GM21515 (cell line): ENCODE measurements around the gene NAGPA.
A peak's percentile ranks its signal among the peaks of the same experiment; 100 is the strongest.
"Not testable (repeated sequence)": the region's sequence is repeated elsewhere in the genome, so short reads cannot be mapped to it uniquely, and the experiment has no call there.

Experiments used
- ATAC-seq: cut with Tn5 transposase; IDR thresholded peaks from one replicate; pipeline ENCODE4 v1.9.1; 2021; ENCODE audit not compliant: unreplicated experiment

NAGPA gene

GRCh38 chr16:5033256-5034166 lies at the start of gene NAGPA:
NAGPA (minus strand) TSS chr16:5033935; CDS start chr16:5033914, 21 bp downstream.
- peak; percentile 85 for ATAC-seq

GRCh38 chr16:5080996-5081395 lies 47.3 kb upstream of the NAGPA start:
- not testable (repeated sequence) for ATAC-seq

GRCh38 chr16:5080461-5080860 lies 46.7 kb upstream of the NAGPA start:
- ATAC-seq, result not testable (repeated sequence)

GRCh38 chr16:5078626-5079025 lies 44.9 kb upstream of the NAGPA start:
- no peak for ATAC-seq

GRCh38 chr16:5077304-5077703 lies 43.6 kb upstream of the NAGPA start:
- ATAC-seq, result no peak

GRCh38 chr16:5075637-5076036 lies 41.9 kb upstream of the NAGPA start:
- no peak for ATAC-seq

GRCh38 chr16:5073771-5074170 lies 40.0 kb upstream of the NAGPA start:
- not testable (repeated sequence) for ATAC-seq

- ATAC-seq, result no peak
Observed at GRCh38 chr16:5073279-5073629, 39.5 kb upstream of the NAGPA start.

GRCh38 chr16:5072334-5073278 lies 38.9 kb upstream of the NAGPA start:
- ATAC-seq, result no peak

GRCh38 chr16:5071681-5072333 lies 38.1 kb upstream of the NAGPA start, which contains the start of gene ALG1:
ALG1 (plus strand) TSS chr16:5071843; CDS start chr16:5071850, 7 bp downstream.
- ATAC-seq, result peak; percentile 80

GRCh38 chr16:5071341-5071680 lies 37.6 kb upstream of the NAGPA start:
- no peak for ATAC-seq

GRCh38 chr16:5070431-5071186 lies 36.9 kb upstream of the NAGPA start:
- no peak for ATAC-seq

- ATAC-seq, result no peak
Observed at GRCh38 chr16:5069854-5070253, 36.1 kb upstream of the NAGPA start.

GRCh38 chr16:5069048-5069447 lies 35.3 kb upstream of the NAGPA start:
- ATAC-seq, result no peak

- ATAC-seq, result no peak
Observed at GRCh38 chr16:5066511-5066910, 32.8 kb upstream of the NAGPA start.

GRCh38 chr16:5065813-5066212 lies 32.1 kb upstream of the NAGPA start, which contains the start of gene C16orf89:
C16orf89 (minus strand) TSS chr16:5065956; CDS start chr16:5065908, 48 bp downstream.
- ATAC-seq, result no peak

GRCh38 chr16:5065326-5065725 lies 31.6 kb upstream of the NAGPA start:
- no peak for ATAC-seq

GRCh38 chr16:5064915-5065314 lies 31.2 kb upstream of the NAGPA start:
- no peak for ATAC-seq

GRCh38 chr16:5062790-5063765 lies 29.3 kb upstream of the NAGPA start:
- ATAC-seq, result no peak
